OCI-LY7 (cell line): ENCODE data around the gene ERO1A.

Experiments
- CTCF ChIP-seq: fragments of 200-600 bp; sonication (generic); conservative IDR thresholded peaks from 2 replicates; pipeline ENCODE4 v1.5.1; 2014; ENCODE audit warnings: mild to moderate bottlenecking, antibody characterized with exemption, low read length, moderate library complexity, mixed read lengths
- EZH2phosphoT487 ChIP-seq: fragments of 200-600 bp; sonication (generic); IDR thresholded peaks from 2 replicates; pipeline ENCODE4 v1.6.1; 2018; ENCODE audit warnings: low read depth, borderline replicate concordance, mild to moderate bottlenecking, mixed run types, antibody characterized with exemption, low read length, moderate library complexity, mixed read lengths

GRCh38 chr14:52741865-52742264 lies 46.5 kb upstream of the ERO1A start:
- no peak for TF ChIP-seq EZH2phosphoT487
- TF ChIP-seq CTCF = no peak
